NCI-H1105 (cell line): Measurements from ENCODE around the gene TACR2.

Experiments
- DNase-seq: peaks from one replicate; lab custom pipeline; 2025; lab: John Stamatoyannopoulos, UW

Gene TACR2

DNA sequence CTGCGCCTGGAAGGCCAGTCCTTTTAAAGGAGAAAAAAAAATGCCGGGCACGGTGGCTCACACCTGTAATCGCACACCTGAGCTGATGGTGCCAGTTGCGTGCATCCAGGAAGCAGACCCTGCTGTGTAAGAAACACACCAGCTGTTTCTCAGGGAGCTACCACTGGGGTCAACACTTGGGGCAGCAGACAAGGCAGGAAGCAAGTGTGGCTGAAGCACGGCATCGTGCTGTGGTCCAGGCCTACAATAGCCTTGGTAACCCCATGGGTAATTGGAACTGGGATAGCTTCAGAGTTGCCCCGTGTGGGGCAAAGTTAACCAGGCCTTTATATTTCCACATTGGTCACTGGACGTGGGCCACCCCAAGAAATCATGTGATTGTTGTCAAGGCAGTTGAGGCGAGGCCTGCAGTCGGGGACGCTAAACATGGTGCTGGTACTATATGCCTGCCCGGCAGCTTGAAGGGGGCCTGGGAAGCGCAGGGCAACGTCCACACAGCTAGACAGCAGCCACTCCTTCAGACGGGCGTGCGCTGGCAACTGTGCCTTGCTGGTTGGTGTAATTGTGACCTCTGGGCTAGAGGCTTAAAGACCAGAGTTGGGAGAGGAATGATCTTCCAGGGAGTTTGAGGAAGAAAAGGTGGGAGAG is 2.5 kb upstream of the TACR2 start:
- DNase-seq, result no peak

- DNase-seq, result no peak
These were observed 1.5 kb upstream of the TACR2 start for GRCh38 chr10:69418052-69418752.

GRCh38 chr10:69417542-69417941 is 824 bp upstream of the TACR2 start:
- DNase-seq, result no peak

GRCh38 chr10:69415951-69416350 is 767 bp downstream of the TACR2 start:
- no peak for DNase-seq

- no peak for DNase-seq
These were observed 1.7 kb downstream of the TACR2 start for GRCh38 chr10:69415049-69415448.

- no peak for DNase-seq
These were observed 2.4 kb downstream of the TACR2 start for GRCh38 chr10:69414036-69415018.

DNA sequence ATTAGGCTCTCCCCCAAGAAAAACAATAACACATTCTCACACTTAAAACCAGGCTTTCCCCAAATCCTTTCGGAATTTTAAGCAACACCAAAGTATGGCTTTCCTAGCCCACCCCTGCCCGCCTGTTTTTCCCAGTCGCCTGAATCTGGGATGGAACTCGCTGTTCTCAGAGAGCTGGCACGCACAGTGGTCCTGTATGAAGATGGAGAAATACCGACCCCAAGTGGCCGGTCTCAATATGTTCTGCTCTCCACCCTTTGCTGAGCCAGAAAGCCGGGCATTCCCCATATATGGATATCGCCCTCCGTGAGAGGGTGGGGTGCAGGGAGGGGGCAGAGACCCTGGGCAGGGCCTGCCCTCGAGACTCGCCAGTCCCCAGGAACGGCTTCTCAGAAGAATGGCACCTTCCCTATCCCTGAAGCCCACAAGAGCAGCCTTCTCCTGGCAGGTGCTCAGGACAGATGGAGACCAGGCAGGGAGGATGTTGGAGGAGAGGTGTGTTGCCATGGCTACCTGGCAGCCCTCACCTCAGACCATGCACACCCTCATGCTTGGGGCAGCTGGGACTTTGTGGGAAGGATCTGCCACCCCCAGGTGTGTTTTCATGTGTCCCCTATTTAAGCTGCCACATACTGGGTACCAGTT is 3.4 kb downstream of the TACR2 start:
- DNase-seq, result peak; percentile 32

DNA sequence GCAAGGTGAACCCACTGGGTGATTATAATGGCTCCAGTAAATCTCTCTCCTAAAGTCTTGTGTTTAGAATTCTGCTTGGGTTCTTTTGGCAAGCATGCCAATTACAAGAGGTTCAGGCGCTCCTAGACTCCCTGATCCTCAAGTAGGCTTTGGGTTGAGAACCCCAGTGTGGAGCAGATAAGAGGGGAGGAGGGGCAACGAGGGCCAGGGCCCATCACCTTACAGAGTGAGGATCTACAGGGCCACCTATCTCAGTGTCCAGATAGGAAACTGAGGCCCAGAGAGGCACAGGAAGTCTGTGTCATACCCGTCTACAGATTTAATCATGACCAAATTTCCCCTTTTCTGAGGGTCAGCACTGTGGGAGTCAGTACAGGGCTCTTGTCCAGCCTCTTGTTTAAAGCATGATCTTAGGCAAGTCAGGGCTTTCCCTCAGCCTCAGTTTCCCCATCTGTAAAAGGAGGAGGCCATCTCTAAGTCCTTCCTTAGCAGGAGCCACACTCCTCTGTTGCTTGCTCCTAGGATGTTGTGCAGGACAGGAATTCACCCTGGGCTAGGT is 4.4 kb downstream of the TACR2 start:
- no peak for DNase-seq

DNA sequence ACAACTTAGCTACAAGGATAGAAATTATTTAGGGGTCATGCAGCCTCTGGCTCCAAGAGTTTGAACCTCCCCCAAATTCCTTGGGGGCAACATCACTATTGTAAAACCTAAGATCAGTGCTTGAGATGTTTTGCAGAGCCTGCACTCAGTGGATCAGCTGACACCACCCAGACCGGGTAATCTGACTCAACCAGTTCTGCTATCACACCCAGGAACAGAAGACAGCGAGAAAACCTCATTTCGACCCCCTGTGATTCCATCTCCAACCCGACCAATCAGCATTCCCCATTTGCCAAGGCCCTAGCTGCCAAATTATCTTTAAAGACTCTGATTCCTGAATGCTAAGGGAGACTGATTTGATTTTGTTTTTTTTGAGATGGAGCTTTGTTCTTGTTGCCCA is 5.2 kb downstream of the TACR2 start:
- DNase-seq, result no peak

DNA sequence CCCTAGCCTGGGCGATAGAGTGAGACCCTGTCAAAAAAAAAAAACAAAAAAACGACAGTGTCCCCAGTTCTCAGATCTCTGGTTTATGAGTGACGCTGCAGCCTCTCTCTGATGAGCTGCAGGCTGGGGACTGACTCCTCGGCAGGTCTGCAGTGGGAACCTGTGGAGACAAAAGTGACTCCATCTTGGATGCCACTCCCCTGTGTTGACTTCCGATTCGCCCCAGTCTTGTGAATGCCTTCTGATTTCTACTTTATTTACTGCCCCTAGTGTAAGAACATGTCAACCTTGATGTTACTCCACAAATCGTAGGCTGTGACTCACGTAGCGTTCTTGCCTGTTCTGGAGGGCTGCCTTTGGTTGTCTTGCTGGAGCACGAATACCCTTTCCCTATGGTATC is 6.2 kb downstream of the TACR2 start:
- DNase-seq, result no peak

DNA sequence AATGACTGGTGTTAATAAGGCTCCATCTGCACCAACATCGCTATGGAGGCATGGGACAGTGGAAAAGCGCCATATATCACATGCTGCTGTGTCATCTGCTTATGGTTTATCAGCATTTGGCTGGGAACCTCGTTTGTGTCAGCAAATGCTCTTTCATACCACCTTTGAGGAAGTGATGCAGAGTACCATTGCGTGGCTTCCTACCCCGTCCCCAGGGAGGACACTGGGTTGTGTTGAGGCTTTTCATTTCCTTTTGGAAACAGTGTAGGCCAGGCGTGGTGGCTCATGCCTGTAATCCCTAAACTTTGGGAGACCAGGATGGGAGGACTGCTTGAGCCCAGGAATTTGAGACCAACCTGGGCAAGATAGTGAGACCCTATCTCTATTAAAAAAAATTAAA is 6.8 kb downstream of the TACR2 start:
- no peak for DNase-seq

GRCh38 chr10:69409176-69409495 is 7.6 kb downstream of the TACR2 start:
- DNase-seq, result no peak

DNA sequence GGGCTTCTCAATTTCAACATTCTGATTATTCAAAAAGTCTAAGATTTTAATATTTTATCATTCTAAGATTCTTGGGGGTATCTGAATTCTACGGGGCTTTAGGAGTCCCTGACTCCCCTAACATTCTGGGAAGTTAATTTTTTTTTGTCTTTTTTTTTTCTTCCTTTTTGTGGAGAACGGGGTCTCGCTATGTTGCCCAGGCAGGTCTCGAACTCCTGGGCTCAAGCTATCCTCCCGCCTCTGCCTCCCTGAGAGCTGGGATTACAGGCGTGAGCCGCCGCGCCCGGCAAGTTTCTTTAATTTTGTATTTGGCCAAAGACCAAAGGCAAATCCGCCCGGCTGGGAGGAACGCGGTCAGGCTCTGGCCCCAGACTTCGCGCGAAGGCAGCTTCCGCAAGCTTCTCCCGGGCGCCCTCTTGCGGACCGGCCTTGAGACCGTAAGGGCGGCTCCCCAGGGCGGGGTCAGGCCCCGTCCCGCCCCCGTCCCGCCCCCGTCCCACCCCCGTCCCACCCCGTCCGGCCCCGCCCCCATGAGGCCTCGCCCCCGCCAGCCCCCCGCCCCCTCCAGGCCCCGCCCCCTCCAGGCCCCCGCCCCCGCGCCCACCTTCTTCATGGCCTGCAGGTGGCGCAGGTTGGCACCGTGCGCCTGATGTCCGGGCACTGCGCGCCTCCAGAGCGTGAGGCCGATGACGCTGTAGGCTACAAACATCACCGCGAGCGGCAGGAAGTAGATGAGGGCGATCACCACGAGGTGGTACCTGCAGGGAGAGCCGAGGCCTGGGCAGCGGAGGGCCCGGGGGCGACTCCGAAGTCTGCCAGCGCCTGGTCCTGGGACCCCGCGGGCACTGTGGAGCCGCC is 8.2 kb downstream of the TACR2 start:
- DNase-seq, result peak; percentile 78

GRCh38 chr10:69407621-69408301 is 9.0 kb downstream of the TACR2 start:
- DNase-seq, result no peak

DNA sequence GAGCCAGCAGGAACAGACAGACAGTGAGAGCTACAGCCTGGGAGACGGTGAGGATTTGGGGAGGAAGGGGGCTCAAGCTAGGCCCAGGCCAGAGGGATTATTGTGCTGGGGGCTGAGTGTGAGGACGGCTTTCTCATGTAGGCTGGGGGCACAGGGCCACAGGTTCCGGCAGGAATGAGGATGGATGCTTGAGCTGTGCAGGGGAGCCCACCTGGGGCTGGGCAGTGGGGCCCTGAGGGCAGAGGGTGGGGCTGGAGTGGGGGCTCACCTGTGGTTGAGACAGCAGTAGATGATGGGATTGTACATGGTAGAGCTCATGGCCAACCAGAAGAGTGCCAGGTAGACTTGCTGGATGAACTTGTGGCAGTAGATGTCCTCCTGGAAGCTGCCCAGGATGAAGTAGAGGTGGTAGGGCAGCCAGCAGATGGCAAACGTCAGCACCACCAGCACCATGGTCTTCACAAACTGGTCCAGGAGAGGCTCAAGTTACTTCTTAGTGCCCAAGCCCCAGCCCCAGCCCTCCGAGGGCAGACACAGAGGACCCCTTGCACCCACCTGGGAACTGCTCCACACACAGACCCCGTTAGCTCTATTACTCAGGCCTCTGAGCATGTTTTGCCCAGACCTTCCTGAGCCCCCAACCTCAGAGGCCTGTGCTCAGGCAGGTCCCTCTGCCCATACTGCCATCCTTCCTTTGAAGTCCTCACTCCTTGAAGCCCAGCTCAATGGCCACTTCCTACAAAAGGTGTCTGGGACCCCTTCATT is 9.7 kb downstream of the TACR2 start:
- DNase-seq, result no peak

DNA sequence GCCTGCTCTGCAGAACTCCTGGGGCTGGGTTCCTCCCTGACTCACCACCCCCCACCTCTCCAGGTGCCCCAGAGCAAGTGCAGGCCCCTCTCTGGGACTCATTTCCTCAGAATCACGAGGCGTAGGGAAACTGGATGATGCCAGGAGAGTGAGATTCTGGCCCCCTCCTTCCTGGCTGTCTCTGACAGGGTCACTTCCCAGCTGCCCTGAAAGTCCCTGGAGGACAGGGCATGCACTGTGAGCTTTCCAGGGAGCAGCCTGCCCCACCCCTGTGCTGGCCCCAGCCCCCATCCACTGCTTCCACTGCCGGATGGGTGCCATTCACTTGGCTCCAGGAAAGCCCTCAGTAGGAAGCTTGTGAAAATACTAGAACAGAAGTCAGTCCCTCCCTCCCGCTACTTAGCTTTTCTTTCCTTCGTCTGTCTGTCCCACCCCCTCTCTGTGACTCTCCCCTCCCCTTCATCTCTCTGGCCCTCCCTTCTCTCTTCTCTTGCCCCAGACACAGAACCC is 10.4 kb downstream of the TACR2 start:
- no peak for DNase-seq

DNA sequence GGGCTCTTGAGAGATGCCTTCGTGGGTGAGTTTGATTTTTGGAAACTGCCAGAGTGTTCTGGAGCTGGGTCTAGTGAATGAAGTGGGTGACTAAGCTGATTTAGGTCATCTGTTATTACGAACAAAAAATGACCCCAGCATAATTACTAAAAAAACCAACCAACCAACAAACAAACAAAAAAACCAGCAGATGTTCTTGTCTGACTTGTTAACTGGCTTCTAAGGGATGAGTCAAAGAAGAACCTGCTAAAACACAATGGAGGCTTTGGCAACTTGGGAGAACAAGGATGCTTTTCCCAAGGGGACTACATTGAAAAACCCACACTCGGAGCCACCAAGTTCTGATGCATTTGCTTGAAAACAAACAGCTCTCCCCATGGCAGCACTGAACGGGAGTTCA is 11.5 kb downstream of the TACR2 start:
- DNase-seq, result no peak

DNA sequence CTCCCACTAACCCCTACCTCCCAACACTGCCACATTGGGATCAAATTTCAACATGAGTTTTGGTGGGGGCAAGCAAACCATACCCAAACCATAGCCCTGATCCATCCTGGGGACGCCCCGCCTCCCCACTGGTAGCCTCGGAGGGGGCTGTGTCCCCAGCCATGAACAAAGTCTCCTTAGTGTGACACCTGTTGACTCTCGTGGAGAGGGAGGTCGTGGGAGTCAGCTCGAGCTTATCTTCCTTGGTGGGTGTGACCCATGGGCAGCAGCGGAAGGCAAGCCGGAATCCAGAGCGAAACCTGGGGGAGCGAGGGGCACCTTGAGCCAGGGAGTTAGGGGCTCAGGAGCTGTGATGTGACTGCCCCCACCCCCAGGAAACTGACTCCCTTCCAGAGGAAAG is 11.9 kb downstream of the TACR2 start:
- no peak for DNase-seq

DNA sequence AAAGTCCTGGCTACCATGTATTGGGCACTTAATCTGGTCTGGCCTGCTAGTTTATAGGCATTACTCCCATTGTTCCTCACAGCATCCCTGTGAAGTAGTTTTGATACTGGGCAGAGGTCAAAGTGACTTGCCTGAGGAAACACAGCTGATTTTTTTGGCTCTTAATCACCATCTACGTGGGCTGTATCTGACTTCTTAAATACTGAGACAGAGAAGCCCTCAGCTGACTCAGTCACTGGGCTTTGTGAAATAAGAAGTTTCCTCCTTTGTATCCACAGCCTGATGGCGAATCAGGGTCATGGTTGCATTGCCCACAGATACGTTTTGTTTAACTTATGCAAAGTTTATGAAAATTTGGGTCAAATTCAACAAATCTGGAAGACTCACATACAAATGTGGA is 13.2 kb downstream of the TACR2 start:
- no peak for DNase-seq

GRCh38 chr10:69403066-69403465 is 13.7 kb downstream of the TACR2 start:
- DNase-seq, result no peak
